CD4-positive, alpha-beta T cell treated with Interleukin-1 beta for 1 hour (primary cell): ENCODE results near the gene MST1.

Source experiments
- DNase-seq, 2 donors: peaks; one replicate each; pipeline ENCODE4 v3.0.0-alpha.2; 2020 to 2022

MST1 gene

DNA sequence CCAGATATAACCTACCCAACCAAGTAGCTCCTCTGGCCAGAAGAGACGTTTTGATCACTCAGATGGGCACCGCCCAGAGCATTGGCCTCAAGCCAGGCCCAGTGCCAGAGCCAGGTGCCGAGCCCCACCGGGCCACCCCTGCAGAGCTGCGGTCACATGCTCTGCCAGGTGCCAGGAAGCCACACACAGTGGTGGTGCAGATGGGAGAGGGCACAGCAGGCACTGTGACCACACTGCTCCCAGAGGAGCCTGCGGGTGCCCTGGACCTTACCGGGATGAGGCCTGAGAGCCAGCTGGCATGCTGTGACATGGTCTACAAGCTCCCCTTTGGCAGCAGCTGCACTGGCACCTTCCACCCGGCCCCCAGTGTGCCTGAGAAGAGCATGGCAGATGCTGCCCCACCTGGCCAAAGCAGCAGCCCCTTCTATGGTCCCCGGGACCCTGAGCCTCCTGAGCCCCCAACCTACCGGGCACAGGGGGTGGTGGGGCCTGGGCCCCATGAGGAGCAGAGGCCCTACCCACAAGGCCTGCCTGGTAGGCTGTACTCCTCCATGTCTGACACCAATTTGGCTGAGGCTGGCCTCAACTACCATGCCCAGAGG, 34.2 kb downstream of the MST1 start:
- no peak for DNase-seq

DNA sequence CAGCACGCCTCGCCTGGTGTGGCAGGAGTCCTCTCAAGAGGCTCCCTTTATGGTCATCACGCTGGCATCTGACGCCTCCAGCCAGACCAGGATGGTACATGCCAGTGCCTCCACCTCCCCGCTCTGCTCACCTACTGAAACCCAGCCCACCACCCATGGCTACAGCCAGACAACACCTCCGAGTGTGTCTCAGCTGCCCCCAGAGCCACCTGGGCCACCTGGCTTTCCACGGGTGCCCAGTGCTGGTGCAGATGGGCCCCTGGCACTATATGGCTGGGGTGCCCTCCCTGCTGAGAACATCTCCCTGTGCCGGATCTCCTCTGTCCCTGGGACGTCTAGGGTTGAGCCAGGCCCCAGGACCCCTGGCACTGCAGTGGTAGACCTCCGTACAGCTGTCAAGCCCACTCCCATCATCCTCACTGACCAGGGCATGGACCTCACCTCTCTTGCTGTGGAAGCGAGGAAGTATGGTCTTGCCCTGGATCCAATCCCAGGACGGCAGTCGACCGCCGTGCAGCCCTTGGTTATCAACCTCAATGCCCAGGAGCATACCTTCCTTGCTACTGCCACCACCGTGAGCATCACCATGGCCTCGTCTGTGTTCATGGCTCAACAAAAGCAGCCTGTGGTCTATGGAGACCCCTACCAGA, 35.0 kb downstream of the MST1 start:
- no peak for DNase-seq

DNA sequence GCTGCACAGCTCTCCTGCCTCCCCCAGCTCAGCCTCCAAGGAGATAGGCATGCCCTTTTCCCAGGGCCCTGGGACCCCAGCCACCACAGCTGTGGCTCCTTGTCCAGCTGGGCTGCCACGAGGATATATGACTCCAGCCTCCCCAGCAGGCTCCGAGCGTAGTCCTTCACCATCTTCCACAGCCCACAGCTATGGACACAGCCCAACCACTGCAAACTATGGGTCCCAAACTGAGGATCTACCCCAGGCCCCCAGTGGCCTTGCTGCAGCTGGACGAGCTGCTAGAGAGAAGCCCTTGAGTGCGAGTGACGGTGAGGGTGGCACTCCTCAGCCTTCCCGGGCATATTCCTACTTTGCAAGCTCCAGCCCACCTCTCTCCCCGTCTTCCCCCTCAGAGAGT, 35.7 kb downstream of the MST1 start:
- no peak for DNase-seq

DNA sequence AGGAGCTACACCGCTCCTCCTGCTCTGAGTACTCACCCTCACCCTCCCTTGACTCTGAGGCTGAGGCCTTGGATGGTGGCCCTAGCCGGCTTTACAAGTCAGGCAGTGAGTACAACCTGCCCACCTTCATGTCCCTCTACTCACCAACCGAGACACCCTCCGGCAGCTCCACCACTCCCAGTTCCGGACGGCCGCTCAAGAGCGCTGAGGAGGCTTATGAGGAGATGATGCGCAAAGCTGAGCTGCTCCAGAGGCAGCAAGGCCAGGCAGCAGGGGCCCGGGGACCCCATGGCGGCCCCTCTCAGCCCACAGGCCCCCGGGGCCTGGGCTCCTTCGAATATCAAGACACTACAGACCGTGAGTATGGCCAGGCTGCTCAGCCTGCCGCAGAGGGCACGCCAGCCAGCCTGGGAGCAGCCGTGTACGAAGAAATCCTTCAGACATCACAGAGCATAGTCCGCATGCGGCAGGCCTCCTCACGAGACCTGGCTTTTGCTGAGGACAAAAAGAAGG, 36.3 kb downstream of the MST1 start:
- DNase-seq, result no peak

DNA sequence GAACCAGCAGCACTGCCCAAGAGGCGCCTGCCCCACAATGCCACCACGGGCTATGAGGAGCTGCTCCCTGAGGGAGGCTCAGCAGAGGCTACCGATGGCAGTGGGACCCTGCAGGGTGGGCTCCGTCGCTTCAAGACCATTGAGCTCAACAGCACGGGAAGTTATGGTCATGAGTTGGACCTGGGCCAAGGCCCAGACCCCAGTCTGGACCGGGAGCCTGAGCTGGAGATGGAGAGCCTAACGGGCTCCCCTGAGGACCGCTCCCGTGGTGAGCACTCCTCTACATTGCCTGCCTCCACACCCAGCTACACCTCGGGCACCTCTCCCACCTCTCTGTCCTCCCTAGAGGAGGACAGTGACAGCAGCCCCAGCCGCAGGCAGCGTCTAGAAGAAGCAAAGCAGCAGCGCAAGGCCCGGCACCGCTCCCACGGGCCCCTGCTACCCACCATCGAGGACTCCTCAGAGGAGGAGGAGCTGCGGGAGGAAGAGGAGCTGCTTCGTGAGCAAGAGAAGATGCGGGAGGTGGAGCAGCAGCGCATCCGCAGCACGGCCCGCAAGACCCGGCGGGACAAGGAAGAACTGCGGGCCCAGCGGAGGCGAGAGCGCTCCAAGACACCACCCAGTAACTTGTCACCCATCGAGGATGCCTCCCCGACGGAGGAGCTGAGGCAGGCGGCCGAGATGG, 36.9 kb downstream of the MST1 start:
- no peak for DNase-seq

DNA sequence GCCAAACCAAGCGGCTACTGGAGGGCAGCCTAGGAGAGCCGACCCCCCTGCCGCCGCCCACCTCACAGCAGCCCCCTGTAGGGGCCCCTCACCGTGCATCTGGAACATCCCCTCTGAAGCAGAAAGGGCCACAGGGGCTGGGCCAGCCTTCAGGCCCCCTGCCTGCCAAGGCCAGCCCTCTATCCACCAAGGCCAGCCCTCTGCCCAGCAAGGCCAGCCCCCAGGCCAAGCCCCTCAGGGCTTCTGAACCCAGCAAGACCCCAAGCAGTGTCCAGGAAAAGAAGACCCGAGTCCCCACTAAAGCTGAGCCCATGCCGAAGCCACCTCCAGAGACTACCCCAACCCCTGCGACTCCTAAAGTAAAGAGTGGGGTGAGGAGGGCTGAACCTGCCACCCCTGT, 38.6 kb downstream of the MST1 start:
- DNase-seq, result no peak

DNA sequence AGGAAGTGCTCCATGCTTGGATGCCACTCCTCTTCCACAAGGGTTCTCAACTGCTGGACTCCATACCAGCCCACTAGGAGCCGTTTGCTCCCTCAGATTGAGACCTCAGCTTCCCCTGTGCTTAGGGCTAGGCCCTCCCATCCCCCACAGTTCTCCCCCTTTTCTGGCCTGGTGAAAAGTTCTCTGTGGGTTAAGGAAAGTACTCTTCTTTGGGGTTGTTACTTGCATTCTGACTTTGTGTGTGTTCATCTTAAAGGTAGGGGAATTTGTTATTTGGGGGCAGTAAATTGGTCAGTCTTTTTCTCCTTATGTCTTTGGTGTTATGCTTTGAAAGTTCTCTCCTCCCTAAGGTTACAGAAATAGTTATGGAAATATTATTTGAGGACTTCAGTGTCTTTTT, 39.1 kb downstream of the MST1 start:
- no peak for DNase-seq

DNA sequence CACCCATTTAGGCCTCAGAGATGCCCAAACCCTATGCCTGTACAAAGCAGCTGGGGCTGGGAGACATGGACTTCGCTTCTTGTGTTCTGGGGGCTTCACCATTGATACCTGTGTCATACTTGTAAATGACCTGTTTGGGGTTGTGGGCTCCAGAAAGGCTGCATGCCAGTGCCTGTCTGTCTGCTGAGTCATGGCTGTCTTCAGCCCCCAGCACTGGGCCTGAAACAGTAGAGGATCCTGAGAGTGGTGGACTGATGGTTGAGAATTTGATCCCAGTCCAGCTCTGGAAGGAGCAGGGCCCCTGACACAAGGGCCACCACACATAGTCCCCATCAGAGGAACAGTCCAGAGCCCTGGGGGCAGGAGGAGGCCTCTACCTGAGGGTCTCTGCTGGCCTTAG, 39.7 kb downstream of the MST1 start:
- no peak for DNase-seq

DNA sequence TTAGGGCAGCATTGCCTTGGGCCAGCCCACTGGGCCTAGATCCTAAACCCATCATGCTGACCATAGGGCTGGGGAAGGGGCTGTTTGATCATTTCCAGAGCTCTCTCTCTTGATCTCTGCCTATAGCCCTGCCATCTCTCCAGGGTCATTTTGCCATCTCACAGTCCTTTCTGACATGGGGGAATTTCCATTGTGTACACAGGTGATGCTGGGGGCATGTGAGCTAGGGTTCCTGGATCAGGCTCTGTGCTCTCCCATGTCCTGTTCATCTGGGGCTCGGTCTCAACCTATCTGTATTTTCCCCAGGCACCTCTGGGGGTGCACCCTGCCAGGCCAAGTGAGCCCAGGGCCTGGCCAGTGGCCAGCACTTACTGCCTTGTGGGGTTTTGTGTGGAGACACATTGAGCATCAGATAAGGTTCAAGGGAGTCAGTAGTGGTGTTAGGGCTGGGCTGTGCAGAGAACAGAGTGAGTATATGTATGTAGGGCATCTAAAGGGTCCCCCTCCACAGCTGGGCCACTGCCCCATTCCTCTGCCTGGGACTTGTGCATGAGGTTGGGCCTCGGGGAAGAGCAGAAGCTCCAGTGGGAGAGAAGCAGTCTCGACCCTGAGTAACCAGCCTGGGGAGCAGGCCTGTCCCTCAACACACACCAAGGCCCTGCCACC, 40.8 kb downstream of the MST1 start:
- no peak for DNase-seq

DNA sequence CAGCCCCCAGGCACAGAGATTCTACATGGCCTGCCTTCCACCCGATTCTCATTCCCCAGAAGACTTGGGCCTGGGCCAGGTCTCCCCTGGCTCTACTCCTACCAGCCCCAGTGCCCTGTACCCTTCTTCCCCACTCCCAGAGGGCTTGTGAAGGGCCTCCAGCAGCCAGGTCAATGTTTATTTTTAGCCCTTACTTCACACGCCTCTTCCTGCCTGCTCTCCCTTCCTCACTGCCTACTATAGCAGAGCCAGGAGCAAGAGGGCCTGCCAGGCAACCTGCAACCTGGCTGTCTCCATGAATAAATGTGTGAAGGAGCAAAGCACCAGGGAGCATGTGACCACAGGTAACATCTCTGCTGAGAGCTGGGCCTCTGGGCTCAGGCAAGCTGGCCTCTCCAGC, 41.5 kb downstream of the MST1 start:
- DNase-seq, result no peak

- DNase-seq, result no peak
Observed at GRCh38 chr3:49646236-49646635, 43.0 kb downstream of the MST1 start.

- DNase-seq, result no peak
Observed at GRCh38 chr3:49644684-49645083, 44.6 kb downstream of the MST1 start.

- DNase-seq, result no peak
Observed at GRCh38 chr3:49642708-49643145, 46.5 kb downstream of the MST1 start.

GRCh38 chr3:49641921-49642707, 47.2 kb downstream of the MST1 start:
- no peak for DNase-seq

- no peak for DNase-seq
Observed at GRCh38 chr3:49641292-49641691, 48.0 kb downstream of the MST1 start.

- DNase-seq, result no peak
Observed at GRCh38 chr3:49639551-49639950, 49.7 kb downstream of the MST1 start.

- DNase-seq, result no peak
Observed at GRCh38 chr3:49638445-49638844, 50.8 kb downstream of the MST1 start.

DNA sequence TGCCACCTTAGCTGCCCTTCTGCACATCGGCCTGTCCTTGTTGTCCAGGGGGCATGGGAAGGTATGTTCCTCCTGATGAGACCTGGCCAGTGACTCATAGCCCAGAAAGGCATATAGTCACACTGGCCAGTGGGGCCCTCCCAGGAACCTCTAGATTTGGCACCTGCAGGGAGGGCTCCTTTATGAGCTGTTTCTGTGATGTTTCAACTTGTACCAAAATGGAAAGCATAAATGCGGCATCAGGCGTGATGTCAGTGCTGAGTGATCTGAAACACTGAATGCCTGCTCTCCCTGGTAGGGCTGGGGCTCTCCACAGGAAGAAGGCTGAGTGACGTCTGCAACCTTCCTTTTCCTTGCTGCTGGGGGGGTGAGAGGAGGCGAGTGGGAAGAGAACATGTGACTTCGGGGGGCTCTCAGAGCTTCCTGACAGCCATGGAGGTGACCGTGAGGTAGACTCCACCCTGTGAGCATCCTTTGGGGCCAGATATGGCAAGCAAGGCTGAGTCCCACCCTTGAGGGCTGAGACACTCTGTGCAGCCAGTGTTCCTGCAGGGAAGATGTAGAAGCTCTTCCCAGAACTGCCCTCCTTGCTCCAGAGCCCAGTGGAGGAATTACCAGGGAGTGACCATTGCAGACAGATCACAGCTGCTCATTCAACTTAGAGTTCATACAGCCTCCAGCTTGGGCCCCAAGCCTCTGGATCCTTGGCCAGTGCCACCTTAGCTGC, 52.2 kb downstream of the MST1 start:
- DNase-seq, result no peak

DNA sequence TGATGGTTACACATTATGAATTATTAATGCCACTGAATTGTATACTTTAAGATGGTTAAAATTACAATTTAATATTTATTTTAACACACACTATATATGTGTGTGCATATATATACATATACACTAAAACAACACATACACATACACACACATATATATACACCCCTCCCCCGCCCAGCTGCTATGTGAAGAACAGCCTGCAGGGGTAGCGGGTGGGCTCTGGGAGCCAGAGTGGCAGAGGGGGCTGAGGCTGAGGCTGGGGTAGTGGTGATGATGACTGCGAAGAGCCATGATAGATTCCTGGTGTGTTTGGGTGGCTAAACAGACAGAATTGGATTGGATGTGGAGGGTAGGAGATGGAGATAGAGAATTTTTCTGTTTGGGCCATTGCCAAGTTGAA, 54.5 kb downstream of the MST1 start:
- DNase-seq, result no peak
